NCI-H345 (cell line): ENCODE measurements around the gene FAR1.
A peak's percentile ranks its signal among the peaks of the same experiment; 100 is the strongest.

Experiments
- DNase-seq: peaks from one replicate; lab custom pipeline; 2025; lab: John Stamatoyannopoulos, UW

The FAR1 gene

GRCh38 chr11:13669544-13670488 lies 1.3 kb downstream of the FAR1 start:
- DNase-seq, result no peak

GRCh38 chr11:13672576-13673210 lies 4.2 kb downstream of the FAR1 start:
- peak; percentile 7 for DNase-seq

- DNase-seq, result no peak
Observed at GRCh38 chr11:13674799-13675509, 6.5 kb downstream of the FAR1 start.

GRCh38 chr11:13676576-13676975 lies 8.1 kb downstream of the FAR1 start:
- no peak for DNase-seq

DNA sequence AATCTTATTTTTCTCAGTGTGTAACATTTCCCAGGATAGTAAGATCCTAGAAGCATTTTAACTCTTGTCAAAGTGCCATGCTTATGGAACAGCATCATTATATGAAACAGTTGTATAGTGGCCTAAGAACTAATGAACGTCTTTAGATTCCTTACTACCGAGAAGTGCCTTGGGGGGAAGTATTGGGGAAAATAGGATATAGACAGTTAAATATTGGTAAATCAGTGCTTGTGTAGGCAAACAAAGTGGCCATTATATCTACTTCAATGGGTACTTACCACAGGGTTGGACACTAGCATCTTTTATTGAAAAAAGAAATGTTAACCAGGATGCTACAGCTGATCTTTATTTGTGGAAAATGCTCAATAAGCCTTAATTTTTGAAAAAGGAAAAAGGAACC lies 11.3 kb downstream of the FAR1 start:
- DNase-seq, result no peak

GRCh38 chr11:13680501-13681264 lies 12.2 kb downstream of the FAR1 start:
- DNase-seq, result no peak

DNA sequence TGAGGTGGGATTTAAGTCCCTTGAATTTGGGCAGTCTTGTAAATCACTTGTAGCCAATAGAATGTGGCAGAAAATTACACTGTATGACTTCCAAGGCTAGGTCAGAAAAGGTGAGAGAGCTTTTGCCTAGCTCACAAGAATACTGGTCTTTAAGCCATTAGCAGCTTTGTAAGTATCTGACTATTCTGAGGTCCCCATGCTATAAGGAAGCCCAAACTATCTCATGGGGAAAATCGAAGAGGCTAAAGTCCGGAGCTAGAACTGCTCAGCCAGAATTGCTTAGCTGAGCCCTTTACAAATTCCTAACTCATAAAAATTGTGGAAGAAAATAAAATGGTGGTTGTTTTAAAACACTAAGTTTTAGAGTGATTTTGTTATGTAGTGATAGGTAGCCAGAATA lies 13.0 kb downstream of the FAR1 start:
- DNase-seq, result no peak

- no peak for DNase-seq
Observed at GRCh38 chr11:13682212-13682611, 13.7 kb downstream of the FAR1 start.

DNA sequence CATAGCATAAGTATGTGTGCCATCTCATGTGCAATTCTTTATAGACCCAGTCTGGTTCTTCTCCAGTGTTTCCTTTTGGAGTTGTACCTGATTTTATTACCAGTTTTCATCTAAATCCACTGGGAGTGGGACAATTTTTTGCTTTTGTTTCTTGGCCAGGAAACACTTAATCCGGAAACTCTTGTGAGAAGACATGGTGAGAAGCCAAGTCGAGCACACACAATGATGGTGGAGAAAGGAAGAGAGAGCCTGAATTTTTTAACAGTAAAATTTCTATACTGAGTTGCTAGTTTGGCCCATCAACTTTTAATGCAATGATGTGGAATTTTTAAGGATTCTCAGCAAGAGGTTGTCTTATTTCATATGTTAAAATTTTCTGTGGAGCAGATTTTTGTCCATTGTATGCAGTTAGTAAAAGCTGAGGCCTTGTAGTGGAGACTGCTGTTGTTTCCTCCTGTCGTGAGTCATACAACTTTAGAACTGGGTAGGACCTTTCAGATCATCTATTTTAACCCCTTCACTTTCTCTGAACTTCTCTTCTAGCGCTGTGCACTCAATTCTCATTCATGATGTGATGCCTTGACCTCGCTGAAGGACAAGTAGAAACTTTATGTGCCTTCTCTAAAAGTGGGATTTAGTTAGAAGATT lies 17.1 kb downstream of the FAR1 start:
- DNase-seq, result no peak

- no peak for DNase-seq
Observed at GRCh38 chr11:13686776-13687175, 18.3 kb downstream of the FAR1 start.

GRCh38 chr11:13687271-13687670 lies 18.8 kb downstream of the FAR1 start:
- no peak for DNase-seq

- DNase-seq, result no peak
Observed at GRCh38 chr11:13691286-13691899, 22.9 kb downstream of the FAR1 start.

DNA sequence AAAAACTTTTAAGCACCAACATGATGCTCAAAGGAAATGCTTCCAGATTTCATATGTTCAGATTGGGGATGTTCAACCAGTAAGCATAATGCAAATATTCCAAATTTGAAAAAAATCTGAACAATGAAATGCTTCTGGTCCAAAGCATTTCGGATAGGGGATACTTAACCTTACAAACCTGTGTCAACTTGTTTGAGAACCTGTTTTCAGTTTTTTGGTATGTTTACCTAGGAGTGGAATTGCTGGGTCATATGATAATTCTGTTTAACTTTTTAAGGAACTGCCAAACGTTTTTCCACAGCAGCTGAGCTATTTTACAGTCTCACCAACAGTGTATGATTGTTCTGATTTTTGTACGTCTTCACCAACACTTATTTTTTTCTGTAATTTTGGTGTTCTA lies 23.7 kb downstream of the FAR1 start:
- DNase-seq, result no peak

- DNase-seq, result no peak
Observed at GRCh38 chr11:13694115-13694514, 25.6 kb downstream of the FAR1 start.

DNA sequence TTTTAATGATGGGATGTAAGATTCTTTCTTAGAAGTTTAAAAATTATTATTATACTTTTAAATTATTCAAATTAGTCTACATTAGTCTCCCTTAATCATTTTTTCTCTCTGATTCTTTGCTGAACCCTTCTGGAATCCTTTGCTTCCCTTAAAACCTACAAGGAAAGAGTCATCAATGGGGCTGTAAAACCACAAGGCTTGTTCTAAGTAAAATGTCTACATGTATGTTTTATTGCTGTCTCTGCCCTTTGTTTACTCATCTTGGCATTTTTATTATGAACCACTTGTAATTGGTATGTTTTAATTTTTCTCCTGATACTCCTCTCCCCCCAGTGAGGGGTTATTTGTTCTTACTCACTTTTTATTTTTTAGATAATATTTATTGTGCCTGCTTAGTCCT lies 27.4 kb downstream of the FAR1 start:
- DNase-seq, result no peak

GRCh38 chr11:13697710-13698109 lies 29.2 kb downstream of the FAR1 start:
- DNase-seq, result no peak

GRCh38 chr11:13698132-13698531 lies 29.7 kb downstream of the FAR1 start:
- no peak for DNase-seq

- no peak for DNase-seq
Observed at GRCh38 chr11:13699041-13699440, 30.6 kb downstream of the FAR1 start.

GRCh38 chr11:13699870-13700269 lies 31.4 kb downstream of the FAR1 start:
- no peak for DNase-seq

GRCh38 chr11:13701506-13701905 lies 33.0 kb downstream of the FAR1 start:
- DNase-seq, result no peak

- no peak for DNase-seq
Observed at GRCh38 chr11:13702071-13702470, 33.6 kb downstream of the FAR1 start.
